H4 (cell line): ENCODE data around the gene FOXP1. TPM values are rescaled to one million over a fixed set of nuclear protein-coding genes. Genes with fewer than 3 reads are reported as not detected.

ENCODE experiments used
- DNase-seq: peaks from one replicate; pipeline ENCODE4 v3.0.0-alpha.2; 2015; ENCODE audit warnings: low spot score
- total RNA-seq: library from RNA; depleted of rRNA; stranded (reverse); fragments of >200 nt; shearing (Covaris generic); gene quantifications from 2 replicates; pipeline ENCODE4 v1.2.3, GENCODE V29; 2014

The FOXP1 gene
- total RNA-seq, 1 experiment from 2014 or later, result 15.9 TPM

DNA sequence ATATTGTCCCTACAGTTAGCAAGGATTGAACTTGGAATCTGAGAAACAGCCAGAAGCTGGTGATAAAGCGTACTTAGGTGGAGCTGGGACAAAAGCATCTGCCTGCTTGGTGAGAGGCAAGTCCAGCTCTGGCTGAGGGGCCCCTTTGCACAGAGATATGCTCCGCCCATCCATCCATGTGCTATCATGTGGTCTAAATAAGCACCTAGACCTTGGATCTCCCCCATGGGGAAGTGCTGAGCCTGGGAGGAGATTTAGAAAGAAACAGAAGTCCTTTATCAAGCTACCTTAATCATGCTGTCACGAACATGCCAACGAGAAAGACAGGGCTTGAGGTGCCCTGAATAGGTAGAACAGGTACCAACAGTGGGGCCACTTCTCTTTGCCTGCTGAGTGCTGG is 369.5 kb downstream of the FOXP1 start:
- DNase-seq, result no peak

GRCh38 chr3:71211083-71211482 is 372.4 kb downstream of the FOXP1 start:
- no peak for DNase-seq

DNA sequence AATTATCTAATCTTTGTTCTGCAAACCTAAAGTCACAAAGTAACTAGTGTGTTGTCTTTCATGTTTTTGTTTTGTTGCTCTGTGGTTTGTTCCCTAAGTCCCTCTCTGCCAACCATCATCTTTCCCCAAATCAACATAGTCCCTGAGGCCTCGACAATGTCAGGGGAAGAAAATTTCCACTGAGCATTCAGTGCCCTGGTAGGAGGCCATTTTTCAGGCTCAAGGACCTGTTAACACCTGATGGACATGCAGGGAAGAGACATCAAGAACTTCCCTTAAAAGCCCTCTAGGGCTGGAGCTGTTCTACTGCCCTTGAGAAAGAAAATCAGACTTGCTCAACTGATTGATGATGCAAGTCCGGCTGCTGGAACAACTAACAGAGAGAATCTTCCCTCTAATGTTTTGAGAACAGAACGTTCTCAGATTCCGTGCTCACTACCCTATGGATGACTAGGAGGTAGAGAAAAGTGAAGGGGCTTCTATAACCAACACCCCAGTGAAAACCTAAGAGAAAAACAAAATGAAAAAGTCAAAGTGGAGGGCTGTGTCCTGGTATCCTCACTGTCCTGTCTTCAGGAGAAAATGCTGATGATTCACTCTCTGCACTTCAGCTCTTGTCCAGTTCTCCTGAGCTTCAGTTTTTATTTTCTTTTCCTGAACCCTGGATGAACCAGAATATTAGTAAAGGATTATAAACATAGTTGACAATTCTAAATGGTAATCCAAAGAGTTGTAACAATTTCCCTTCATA is 373.1 kb downstream of the FOXP1 start:
- DNase-seq, result no peak

- DNase-seq, result peak; percentile 83
These were observed 375.1 kb downstream of the FOXP1 start for GRCh38 chr3:71208211-71209095.

GRCh38 chr3:71207632-71208031 is 375.9 kb downstream of the FOXP1 start:
- DNase-seq, result no peak

DNA sequence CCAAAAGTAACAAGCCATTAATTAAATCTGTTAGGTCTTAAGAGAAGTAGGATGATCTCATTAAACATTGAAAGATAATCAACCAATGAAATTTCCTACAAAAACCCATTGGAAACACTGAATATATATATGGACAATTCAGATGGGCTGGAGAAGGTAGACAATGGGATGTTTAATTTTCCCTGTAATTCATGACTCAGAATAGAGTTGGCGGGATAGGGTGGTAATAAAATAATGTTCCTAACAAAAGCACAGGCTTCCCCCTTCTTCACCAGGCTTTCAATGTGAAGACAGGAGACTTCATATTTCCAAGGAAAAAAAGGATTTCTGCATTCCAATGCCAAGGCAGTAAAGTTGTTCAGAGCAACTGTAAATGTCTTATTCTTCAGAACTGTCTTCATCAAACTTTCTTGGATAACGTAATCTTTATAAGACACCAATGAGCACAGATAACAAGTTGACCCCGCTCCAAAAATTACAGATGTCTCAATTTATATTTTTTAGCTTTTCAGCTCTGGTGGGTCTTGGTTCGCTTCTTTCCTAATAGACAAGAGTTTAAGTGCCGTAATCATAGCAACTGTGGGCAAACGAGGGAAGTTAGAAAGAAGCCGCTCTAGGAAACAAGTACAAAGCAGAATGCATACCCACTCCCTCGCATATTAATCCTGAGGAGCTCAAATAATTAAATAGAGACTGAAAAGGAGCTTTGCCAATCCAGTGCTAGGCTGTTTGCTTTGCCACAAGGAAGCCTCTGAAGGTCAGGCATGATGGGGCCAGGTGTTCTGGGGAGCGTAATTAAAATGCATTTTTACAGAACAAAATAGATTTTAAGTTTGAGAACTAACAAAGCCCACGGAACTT is 377.0 kb downstream of the FOXP1 start:
- no peak for DNase-seq

DNA sequence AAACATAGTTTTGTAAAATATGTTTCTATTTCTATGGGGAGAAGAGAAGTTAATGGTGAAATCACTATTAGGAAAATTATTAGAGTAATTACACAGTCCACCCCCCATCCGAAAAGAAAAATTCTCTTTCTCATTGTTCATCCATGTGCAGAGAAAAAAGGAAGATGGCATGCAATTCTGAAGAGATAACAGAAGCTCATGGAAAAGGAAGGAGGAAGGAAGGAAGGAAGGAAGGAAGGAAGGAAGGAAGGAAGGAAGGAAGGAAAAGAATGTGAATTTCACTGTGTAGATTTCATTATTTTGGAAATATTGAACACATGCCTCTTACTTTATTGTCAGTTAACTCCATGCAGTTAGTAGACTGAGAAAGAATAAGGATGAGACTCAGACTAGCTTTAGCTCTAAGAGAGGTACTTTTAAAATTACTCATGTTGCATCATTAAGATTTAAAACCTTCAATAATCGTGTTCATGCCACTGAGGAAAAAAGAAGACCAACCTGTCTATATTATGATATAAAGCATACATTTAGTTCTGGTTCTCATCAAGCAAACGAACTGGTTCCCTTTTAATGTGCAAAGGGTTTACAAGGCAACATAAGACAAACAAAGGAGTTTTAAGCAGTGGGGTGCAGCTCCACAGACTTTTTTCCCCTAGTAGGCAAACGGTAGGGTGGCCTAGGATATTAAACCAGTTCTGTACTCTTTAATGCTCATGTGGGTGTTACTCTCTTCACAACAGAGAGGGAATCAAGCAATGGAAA is 379.6 kb downstream of the FOXP1 start:
- no peak for DNase-seq

GRCh38 chr3:71202848-71203533 is 380.5 kb downstream of the FOXP1 start:
- no peak for DNase-seq

DNA sequence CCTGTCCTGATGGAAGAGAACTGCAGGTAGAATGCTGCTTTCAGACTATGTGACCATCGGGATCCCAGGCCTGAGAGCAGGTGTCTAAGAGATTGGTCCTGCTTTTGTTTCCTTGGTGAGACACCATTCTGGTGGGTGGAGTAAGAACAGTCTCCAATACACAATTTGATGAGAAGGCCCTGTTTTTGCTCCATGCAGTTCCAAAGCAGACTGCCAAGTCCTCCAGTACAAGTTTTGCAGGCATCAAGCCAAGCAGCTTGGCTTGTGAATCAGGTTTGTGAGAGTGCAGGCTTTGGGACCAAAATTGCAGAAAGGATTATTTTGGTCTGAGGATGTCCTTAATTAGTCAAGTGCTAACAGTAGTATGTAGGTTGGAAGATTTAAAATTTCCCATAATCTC is 381.6 kb downstream of the FOXP1 start:
- no peak for DNase-seq

GRCh38 chr3:71197841-71198565 is 385.5 kb downstream of the FOXP1 start:
- no peak for DNase-seq

DNA sequence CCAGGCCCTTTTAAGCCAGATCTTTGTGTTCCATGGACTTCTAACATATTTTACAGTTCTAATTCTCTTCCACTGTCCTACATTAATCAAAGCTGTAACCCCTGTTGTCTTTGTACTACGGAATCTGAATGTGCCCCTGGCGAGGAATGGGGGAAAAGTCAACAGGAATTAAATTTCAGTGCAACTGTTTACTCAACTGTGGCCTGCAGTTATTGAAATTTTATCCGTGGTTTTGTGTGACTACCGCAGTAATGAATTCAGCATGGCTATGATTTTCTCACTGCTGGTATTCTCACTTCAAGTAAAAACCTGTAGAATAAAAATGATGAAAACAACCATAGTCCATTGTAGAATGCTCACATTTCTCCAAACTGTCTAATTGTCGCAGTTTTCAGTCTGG is 388.0 kb downstream of the FOXP1 start:
- peak; percentile 35 for DNase-seq

GRCh38 chr3:71194785-71195184 is 388.7 kb downstream of the FOXP1 start:
- no peak for DNase-seq

DNA sequence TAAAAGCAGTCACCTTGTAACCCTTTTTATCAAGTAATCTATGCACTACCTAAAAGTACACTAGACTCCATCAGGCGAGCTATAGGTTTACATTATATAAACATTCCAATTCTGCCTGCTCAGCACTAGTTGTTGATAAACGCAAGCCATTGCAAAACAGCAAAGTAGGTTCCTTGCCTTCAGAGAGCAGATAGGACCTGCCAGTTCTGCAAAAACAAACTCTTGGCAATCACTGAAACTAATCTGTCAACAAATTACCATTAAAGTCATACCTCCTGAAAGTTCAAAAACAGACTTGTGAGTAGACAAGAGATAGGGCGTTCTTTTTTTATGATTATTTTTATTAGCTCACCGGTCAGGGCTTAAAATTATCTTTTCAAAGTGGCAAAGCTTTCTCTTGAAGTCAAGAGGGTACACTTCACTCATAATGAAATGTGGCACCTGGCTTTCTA is 392.5 kb downstream of the FOXP1 start:
- no peak for DNase-seq

GRCh38 chr3:71189480-71189879 is 394.0 kb downstream of the FOXP1 start:
- no peak for DNase-seq

DNA sequence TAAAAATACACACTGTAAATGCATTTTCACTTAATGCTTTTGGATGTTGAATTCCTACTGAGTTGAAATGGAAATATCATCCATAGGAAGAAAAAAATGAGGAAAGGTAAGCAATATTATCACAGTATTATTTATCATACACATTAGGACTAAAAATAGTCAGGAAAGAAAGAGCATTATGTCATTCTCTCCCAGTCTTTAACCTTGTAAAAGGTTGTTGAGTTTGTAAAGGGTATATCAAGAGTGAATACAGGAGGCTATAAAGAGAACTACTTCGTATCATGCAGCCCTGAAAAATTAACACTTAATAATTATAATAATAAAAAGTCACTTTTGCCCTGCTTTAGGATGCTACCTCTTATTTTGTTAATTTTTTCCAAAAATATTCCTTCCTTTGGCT is 395.8 kb downstream of the FOXP1 start:
- no peak for DNase-seq

DNA sequence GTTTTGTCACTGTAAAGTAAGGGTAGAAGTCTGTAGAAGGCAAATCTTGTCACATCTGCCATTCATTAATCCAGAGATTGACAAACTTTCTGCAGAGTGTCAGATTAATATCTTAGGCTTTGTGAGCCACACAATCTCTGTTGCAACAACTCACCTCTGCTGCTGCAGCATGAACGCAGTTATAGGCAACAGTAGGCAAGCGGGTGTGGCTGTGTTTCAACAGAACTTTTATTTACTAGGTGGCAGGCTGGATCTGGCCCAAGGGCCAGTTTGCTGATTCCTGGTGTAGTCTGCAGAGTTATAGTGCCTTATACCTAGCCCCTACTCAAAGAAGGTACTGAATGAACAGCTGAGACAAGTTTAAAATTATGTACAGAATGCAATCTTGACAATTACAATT is 396.7 kb downstream of the FOXP1 start:
- DNase-seq, result no peak

DNA sequence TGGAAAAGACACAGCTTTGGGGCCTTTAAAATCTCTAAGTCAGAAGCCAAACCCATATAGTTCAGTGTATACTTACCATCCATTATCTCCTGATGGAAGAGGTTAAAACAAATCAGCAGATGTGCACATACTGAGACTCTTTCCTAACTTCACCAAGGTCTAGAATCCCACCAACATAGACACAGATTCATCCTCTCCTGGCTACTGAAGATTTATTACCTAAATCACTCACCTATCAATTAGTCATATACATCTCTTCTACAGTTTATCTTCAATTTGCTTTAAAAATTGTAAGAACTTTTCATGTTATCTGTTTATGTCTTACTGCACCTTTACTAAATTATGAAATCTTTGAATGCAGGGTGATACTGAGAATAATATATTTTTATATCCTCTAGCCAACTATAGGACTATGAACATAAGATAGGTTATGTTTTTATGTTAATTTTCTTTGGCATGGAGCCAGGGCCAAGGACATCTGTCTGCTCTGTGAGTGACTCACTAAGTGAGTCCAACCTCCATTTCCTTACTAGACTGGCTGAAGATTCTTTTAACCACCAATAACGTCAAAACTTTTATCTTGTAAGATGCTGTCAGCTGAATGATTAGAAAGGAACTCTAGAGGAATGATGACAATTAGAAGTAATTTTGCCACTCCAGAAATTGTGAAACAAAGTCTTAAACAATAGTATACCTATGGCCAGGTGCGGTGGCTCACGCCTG is 397.6 kb downstream of the FOXP1 start:
- DNase-seq, result no peak

DNA sequence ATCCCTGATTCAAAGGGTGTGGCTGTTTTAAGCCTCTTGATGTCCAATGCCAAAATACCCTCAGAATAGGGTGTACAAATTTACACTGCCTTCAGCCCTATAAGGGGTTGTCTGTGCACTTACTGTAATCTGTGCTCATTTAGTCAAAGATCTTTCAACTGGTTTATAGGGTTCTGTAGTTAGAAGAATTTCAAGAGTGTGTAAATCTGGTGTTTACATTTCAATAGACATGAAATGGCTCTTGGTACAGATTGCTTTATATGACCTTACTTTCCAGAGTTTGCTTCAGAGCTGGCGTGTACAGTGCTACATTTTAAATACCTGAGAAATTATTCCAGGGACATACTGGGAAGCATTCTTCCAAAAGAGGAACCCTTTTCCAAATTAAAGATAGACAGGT is 399.3 kb downstream of the FOXP1 start:
- DNase-seq, result no peak

- no peak for DNase-seq
These were observed 400.0 kb downstream of the FOXP1 start for GRCh38 chr3:71183549-71183948.
